Kidney epithelial cell (primary cell): ENCODE results near the gene MAN2A1. TPM values are rescaled to one million over a fixed set of nuclear protein-coding genes. Genes with fewer than 3 reads are reported as not detected.

ENCODE experiments used
- DNase-seq: peaks from one replicate; pipeline ENCODE4 v3.0.0-alpha.2; 2010; ENCODE audit warnings: low read depth
- H3K27me3 ChIP-seq: 2 replicates; pipeline ENCODE4 v1.6.0; 2011; ENCODE audit warnings: low read length; ENCODE audit not compliant: control insufficient read depth, insufficient read depth
- H3K36me3 ChIP-seq: 2 replicates; pipeline ENCODE4 v1.5.1; 2011; ENCODE audit warnings: low read length; ENCODE audit not compliant: control insufficient read depth, insufficient read depth
- H3K4me3 ChIP-seq: 2 replicates; pipeline ENCODE4 v1.5.1; 2011; ENCODE audit warnings: low read depth, mild to moderate bottlenecking, control low read depth, low read length
- total RNA-seq: library from RNA; depleted of rRNA; stranded (reverse); fragments of >200 nt; gene quantifications from 2 replicates; pipeline ENCODE4 v1.2.3, GENCODE V29; 2015
- TF ChIP-seq, protein P1 (sequence below): IDR thresholded peaks from 2 replicates; pipeline ENCODE4 v1.5.1; 2011; ENCODE audit warnings: mild to moderate bottlenecking, moderate library complexity, low read length, control low read depth, inconsistent platforms; ENCODE audit not compliant: insufficient read depth, poor library complexity, severe bottlenecking

Gene MAN2A1
- total RNA-seq, 1 donor from 2014 or later: 53.1 TPM

DNA sequence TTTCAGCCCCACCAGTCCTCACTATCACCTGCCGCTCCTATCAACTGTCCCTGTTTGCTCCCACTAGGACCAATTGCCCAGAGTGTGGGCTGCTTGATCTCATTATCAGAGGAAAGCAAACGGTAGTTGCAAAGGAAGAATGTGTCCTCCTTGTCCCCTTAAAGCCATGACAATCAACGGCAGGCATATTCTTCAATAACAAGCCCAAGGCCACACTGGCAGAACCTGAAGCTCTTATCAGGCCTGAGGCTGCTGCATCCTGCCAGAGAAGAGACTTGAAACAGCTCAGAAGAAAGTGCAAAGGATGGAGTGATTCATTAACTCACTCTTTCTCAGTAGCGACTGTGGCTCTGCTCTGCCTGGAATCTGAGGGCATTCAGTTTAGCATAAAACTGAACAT is 39.2 kb upstream of the MAN2A1 start:
- Histone ChIP-seq H3K4me3 (no peak overlapping the region), H3K27me3 (no peaks in the 10 kb centered on the region), H3K36me3 (no peaks in the 10 kb centered on the region)
- TF ChIP-seq, protein P1, sequence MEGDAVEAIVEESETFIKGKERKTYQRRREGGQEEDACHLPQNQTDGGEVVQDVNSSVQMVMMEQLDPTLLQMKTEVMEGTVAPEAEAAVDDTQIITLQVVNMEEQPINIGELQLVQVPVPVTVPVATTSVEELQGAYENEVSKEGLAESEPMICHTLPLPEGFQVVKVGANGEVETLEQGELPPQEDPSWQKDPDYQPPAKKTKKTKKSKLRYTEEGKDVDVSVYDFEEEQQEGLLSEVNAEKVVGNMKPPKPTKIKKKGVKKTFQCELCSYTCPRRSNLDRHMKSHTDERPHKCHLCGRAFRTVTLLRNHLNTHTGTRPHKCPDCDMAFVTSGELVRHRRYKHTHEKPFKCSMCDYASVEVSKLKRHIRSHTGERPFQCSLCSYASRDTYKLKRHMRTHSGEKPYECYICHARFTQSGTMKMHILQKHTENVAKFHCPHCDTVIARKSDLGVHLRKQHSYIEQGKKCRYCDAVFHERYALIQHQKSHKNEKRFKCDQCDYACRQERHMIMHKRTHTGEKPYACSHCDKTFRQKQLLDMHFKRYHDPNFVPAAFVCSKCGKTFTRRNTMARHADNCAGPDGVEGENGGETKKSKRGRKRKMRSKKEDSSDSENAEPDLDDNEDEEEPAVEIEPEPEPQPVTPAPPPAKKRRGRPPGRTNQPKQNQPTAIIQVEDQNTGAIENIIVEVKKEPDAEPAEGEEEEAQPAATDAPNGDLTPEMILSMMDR: no peak
- no peak for DNase-seq

DNA sequence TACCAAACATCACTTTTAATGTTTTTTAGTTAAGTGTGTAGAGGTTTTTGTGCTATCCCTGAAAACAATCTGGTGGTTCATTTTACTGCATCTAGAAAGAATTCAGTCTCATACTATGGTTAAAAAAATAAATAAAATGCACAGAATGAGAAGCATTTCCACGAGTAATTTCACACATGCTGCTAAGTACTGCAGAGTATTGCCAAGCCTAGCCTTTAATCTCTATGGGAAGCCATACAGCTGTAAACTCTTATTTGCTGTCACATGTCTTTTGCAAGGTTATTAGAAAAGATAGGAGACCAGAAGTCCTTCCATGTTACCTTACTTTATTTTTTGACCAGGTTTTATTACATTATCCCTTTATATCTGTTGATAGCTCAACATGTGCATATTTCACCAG is 37.6 kb upstream of the MAN2A1 start:
- Histone ChIP-seq H3K4me3 (no peak overlapping the region), H3K36me3 (no peaks in the 10 kb centered on the region), H3K27me3 (no peaks in the 10 kb centered on the region)
- no peak for DNase-seq
- TF ChIP-seq, protein P1: no peak

DNA sequence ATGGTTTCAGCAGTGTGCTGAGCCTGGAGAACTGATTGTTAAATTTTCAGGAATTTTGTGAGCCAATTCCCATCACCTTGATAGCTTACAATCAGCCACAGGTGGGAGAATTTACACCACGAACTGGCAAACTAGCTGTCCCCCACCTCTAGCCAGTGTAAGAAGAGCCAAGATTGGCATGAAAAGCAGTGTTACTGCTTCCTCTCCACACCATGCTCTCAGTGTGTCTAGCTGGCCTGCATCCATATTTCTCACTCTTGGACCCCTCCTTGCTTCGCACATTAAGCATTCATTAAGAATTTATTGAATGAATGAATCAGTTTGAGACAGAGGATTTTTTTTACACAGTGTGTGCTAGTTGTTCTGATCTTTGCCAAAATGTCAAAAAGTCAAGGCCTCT is 36.7 kb upstream of the MAN2A1 start:
- TF ChIP-seq, protein P1: no peak
- Histone ChIP-seq H3K27me3 (no peaks in the 10 kb centered on the region), H3K4me3 (no peak overlapping the region), H3K36me3 (no peaks in the 10 kb centered on the region)
- no peak for DNase-seq

DNA sequence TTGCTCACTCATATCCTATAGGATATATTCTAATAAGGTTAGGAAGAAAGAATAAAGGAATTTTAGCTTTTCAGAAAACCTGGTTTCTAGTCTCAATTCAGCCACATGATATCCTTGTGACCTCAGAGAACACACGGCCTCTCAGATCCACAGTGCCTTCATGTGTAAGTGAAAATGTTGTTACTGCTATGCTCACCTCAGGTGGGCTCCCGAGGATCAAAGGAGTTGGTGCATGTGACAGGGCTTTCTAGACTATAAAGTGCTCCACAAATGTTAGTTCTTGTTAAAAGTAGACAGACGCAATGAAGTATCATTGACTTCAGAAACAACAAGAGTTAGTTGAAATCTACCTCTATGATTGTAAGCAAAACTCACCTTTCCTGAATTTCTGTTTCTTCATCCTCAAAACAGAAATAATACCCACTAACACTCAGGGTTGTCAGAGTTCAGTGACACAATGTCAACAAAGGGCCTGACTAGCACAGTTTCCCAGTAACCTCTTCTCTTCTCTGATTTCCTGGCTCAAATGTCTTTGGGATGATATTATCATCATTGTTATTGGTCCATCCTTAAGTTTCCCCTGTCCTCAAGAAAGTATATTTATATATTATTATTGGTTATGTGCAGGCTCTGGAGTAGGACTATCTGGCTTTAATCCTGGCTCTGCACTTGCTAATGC is 36.0 kb upstream of the MAN2A1 start:
- Histone ChIP-seq H3K36me3 (no peaks in the 10 kb centered on the region), H3K27me3 (no peaks in the 10 kb centered on the region), H3K4me3 (no peak overlapping the region)
- DNase-seq: no peak
- TF ChIP-seq, protein P1: no peak

DNA sequence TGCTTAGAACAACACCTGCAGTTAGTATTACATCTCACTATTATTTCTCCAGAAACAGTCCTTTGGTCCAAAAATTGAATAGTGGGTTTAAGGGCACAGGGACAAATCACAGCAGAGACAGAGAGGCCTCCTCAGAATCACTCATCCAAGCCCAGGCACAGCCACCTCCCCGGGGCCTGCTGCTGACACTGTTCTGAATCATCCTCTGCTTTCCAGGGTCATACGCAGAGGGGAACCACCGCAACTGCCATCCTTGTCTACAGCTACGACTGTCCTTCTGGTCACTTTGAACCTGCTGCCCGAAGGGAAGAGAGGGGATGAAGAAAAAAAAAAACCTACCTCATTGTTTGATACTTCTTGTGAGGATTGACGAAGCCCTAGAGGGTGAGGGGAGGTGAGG is 35.3 kb upstream of the MAN2A1 start:
- Histone ChIP-seq H3K4me3 (no peak overlapping the region), H3K36me3 (no peaks in the 10 kb centered on the region), H3K27me3 (no peaks in the 10 kb centered on the region)
- DNase-seq: no peak
- TF ChIP-seq, protein P1: no peak

DNA sequence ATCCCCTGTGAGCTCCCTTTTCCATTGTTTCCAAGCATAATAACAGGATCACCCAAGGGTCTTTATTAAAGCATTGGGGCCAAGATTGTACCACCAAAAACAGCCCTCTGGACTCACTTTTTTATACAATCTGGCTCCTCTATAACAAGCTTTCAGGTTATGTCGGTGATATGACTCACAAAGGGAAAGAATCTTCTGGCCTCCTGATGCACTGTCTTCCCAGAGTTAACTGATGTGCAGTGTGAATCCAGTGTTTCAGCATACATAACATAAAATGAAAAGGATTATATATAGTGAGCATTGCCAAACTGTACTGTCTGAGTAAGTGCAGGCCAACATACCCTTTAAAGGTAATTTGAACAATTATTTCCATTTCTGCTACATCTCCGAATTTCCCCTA is 33.9 kb upstream of the MAN2A1 start:
- DNase-seq: no peak
- H3K36me3 ChIP-seq: no peaks in the 10 kb centered on the region
- TF ChIP-seq, protein P1: no peak
- no peaks in the 10 kb centered on the region for H3K27me3 ChIP-seq
- no peak overlapping the region for H3K4me3 ChIP-seq
